ENCODE measurements around the gene BRD9. TPM values are rescaled to one million over a fixed set of nuclear protein-coding genes. Genes with fewer than 3 reads are reported as not detected.
A peak's percentile ranks its signal among the peaks of the same experiment; 100 is the strongest.

Gene BRD9
- total RNA-seq, 1 donor from 2014 or later: 43.7 TPM

DNA sequence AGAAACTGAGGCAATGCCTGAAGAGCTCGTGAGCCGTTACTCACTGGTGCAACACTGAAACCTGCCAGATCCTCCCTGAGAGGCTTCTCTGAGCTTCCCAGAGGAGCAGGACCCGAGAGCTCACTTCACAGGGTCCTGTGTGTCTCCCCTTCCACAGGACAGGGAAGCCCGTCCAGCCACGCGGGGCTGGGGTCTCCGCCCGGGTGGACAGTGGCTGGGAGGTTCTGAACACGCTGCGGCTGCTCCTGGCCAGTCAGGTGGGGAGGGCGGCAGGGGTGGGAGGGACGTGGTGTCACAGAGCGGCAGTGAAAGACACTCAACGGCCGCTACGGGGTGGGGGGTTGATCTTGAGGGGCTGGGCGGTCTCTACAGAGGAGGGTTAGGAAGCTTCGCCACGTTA, 41.5 kb downstream of the BRD9 start:
- Histone ChIP-seq H3K4me1 (ENCODE audit: insufficient read depth, low read length) (no peaks in the 10 kb centered on the region), H3K27ac (ENCODE audit: low read depth, low read length) (no peak overlapping the region), H4K20me1 (ENCODE audit: insufficient read depth, low read length) (peaks cover 1% of the 10 kb centered on the region), H3K27me3 (ENCODE audit: insufficient read depth, low read length) (peaks cover 12% of the 10 kb centered on the region), H2AFZ (ENCODE audit: low read depth, low read length) (no peak overlapping the region), H3K9ac (ENCODE audit: low read length) (no peak overlapping the region), H3K79me2 (ENCODE audit: insufficient read depth, low read length) (no peaks in the 10 kb centered on the region), H3K36me3 (ENCODE audit: insufficient read depth, low read length) (no peaks in the 10 kb centered on the region), H3K4me3 (ENCODE audit: insufficient read depth, low read depth, low read length) (no peak overlapping the region), H3K9me3 (ENCODE audit: insufficient read depth, low read depth, low read length) (no peaks in the 10 kb centered on the region), H3K4me2 (ENCODE audit: low read length) (no peak overlapping the region)
- Mint-ChIP-seq H3K36me3 (ENCODE audit: low read depth, unreplicated experiment) (no peaks in the 10 kb centered on the region), H3K9me3 (ENCODE audit: unreplicated experiment) (no peaks in the 10 kb centered on the region), H3K27me3 (ENCODE audit: low read depth, unreplicated experiment) (peaks cover 22% of the 10 kb centered on the region), H3K4me1 (ENCODE audit: low read depth, unreplicated experiment) (no peaks in the 10 kb centered on the region), H3K4me3 (ENCODE audit: unreplicated experiment) (no peak overlapping the region), H3K27ac (ENCODE audit: unreplicated experiment) (no peak overlapping the region)
- no peak for DNase-seq (ENCODE audit: low read depth)
- TF ChIP-seq EZH2 (IDR thresholded peaks at IDR 0.05; ENCODE audit: insufficient read depth, low read length) (peak; percentile 21), CTCF (IDR thresholded peaks at IDR 0.05; ENCODE audit: insufficient read depth, low read depth, low read length) (no peak)
- FAIRE-seq: no peak

GRCh38 chr5:850511-851006, 42.0 kb downstream of the BRD9 start, which contains the start of gene ZDHHC11:
Gene ZDHHC11 (minus strand): TSS chr5:850986. CDS start chr5:850602, 384 bp downstream.
- Histone ChIP-seq H3K27me3 (ENCODE audit: insufficient read depth, low read length) (peaks cover 12% of the 10 kb centered on the region), H3K79me2 (ENCODE audit: insufficient read depth, low read length) (no peaks in the 10 kb centered on the region), H4K20me1 (ENCODE audit: insufficient read depth, low read length) (no peaks in the 10 kb centered on the region), H3K4me3 (ENCODE audit: insufficient read depth, low read depth, low read length) (no peak within 1 kb of the TSS), H3K9ac (ENCODE audit: low read length) (no peak within 1 kb of the TSS), H3K9me3 (ENCODE audit: insufficient read depth, low read depth, low read length) (no peaks in the 10 kb centered on the region), H3K36me3 (ENCODE audit: insufficient read depth, low read length) (no peaks in the 10 kb centered on the region), H3K4me1 (ENCODE audit: insufficient read depth, low read length) (no peaks in the 10 kb centered on the region), H2AFZ (ENCODE audit: low read depth, low read length) (no peak within 1 kb of the TSS), H3K27ac (ENCODE audit: low read depth, low read length) (no peak within 1 kb of the TSS), H3K4me2 (ENCODE audit: low read length) (no peak within 1 kb of the TSS)
- Mint-ChIP-seq H3K4me3 (ENCODE audit: unreplicated experiment) (no peak within 1 kb of the TSS), H3K27me3 (ENCODE audit: low read depth, unreplicated experiment) (peaks cover 22% of the 10 kb centered on the region), H3K4me1 (ENCODE audit: low read depth, unreplicated experiment) (no peaks in the 10 kb centered on the region), H3K9me3 (ENCODE audit: unreplicated experiment) (no peaks in the 10 kb centered on the region), H3K36me3 (ENCODE audit: low read depth, unreplicated experiment) (no peaks in the 10 kb centered on the region), H3K27ac (ENCODE audit: unreplicated experiment) (no peak within 1 kb of the TSS)
- DNase-seq (ENCODE audit: low read depth) (no peak), FAIRE-seq (no peak)
- TF ChIP-seq EZH2 (IDR thresholded peaks at IDR 0.05; ENCODE audit: insufficient read depth, low read length) (peak; percentile 26), CTCF (IDR thresholded peaks at IDR 0.05; ENCODE audit: insufficient read depth, low read depth, low read length) (no peak)

- H3K9me3 Mint-ChIP-seq (ENCODE audit: unreplicated experiment): no peaks in the 10 kb centered on the region
- Histone ChIP-seq H3K4me2 (ENCODE audit: low read length) (no peak overlapping the region), H3K79me2 (ENCODE audit: insufficient read depth, low read length) (no peaks in the 10 kb centered on the region), H3K27me3 (ENCODE audit: insufficient read depth, low read length) (peaks cover 12% of the 10 kb centered on the region), H3K9me3 (ENCODE audit: insufficient read depth, low read depth, low read length) (no peaks in the 10 kb centered on the region), H4K20me1 (ENCODE audit: insufficient read depth, low read length) (no peaks in the 10 kb centered on the region), H3K4me1 (ENCODE audit: insufficient read depth, low read length) (no peaks in the 10 kb centered on the region), H3K4me3 (ENCODE audit: insufficient read depth, low read depth, low read length) (no peak overlapping the region), H3K27ac (ENCODE audit: low read depth, low read length) (no peak overlapping the region), H2AFZ (ENCODE audit: low read depth, low read length) (no peak overlapping the region), H3K36me3 (ENCODE audit: insufficient read depth, low read length) (no peaks in the 10 kb centered on the region), H3K9ac (ENCODE audit: low read length) (no peak overlapping the region)
- FAIRE-seq (no peak), DNase-seq (ENCODE audit: low read depth) (no peak)
- no peak for TF ChIP-seq EZH2 (IDR thresholded peaks at IDR 0.05; ENCODE audit: insufficient read depth, low read length)
- no peak overlapping the region for H3K27ac Mint-ChIP-seq (ENCODE audit: unreplicated experiment)
- peaks cover 2% of the 10 kb centered on the region for H3K36me3 Mint-ChIP-seq (ENCODE audit: low read depth, unreplicated experiment)
- H3K4me1 Mint-ChIP-seq (ENCODE audit: low read depth, unreplicated experiment): no peaks in the 10 kb centered on the region
- no peak overlapping the region for H3K4me3 Mint-ChIP-seq (ENCODE audit: unreplicated experiment)
- H3K27me3 Mint-ChIP-seq (ENCODE audit: low read depth, unreplicated experiment): peaks cover 25% of the 10 kb centered on the region
Measured at GRCh38 chr5:849651-850301, 42.8 kb downstream of the BRD9 start.

All from astrocyte (in vitro differentiated cells and primary cell).